Measurements from ENCODE around the gene POLRMT. TPM values are rescaled to one million over a fixed set of nuclear protein-coding genes. Genes with fewer than 3 reads are reported as not detected.

Gene POLRMT
- total RNA-seq, 1 experiment from 2014 or later, result 104 TPM

DNA sequence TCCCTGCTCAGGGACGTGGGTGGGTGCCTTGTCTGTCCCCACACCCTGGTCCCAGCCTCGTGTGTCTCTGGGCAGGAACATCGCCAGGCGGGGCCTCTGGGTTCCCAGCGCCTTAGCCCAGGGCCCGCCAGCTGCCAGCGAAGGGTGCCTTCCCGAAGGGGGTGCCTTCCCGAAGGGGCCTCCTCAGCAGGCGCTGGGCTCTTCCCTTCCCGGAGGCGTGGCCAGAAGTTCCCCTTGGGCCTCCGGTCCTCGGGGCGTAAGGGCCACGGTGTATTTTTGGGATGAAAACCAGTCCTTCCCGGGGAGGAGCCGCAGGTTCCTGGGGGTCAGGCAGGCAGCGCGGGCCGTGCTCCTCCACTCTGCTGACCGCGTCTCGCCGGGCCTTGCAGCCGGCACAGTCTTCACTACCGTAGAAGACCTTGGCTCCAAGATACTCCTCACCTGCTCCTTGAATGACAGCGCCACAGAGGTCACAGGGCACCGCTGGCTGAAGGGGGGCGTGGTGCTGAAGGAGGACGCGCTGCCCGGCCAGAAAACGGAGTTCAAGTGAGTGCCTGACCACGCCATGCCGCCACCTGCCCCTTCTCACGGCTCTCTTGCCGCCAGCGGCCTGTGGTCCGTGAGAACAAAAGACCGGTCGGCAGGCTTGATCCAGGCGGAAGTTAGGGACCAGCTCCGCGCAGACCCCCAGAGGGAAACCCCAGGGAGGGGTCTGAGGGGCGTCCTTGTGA, 54.1 kb downstream of the POLRMT start:
- no peak overlapping the region for H4K91ac ChIP-seq (ENCODE audit: insufficient read length, low read depth, low read length)
- DNase-seq, result no peak
- no peak overlapping the region for H2BK12ac ChIP-seq (ENCODE audit: insufficient read length, low read depth, low read length)
- H2BK120ac ChIP-seq (ENCODE audit: low read depth, low read length, poor library complexity, severe bottlenecking), result no peak overlapping the region
- peaks cover 3% of the 10 kb centered on the region for H3K79me1 ChIP-seq (ENCODE audit: insufficient read depth, low read depth, low read length, poor library complexity, severe bottlenecking)
- no peak overlapping the region for H3K23ac ChIP-seq (ENCODE audit: insufficient read length, low read depth, low read length)
- H3K4me1 ChIP-seq (ENCODE audit: insufficient read depth, low read length), result no peaks in the 10 kb centered on the region; the same call in 1 of the 2 replicates
- no peak overlapping the region for H3K4me2 ChIP-seq (ENCODE audit: insufficient read depth, insufficient read length, low read length)
- no peak overlapping the region for H3K9ac ChIP-seq (ENCODE audit: extremely low read depth, insufficient read length, low read length)
- H3K27ac Mint-ChIP-seq, result no peak overlapping the region; a peak in 1 of 7 replicates
- no peak overlapping the region for H2BK15ac ChIP-seq (ENCODE audit: low read depth, low read length)
- peaks cover 37% of the 10 kb centered on the region; the same call in 1 of the 2 replicates for H3K79me2 ChIP-seq (ENCODE audit: insufficient read depth, low read length)
- H3K27ac ChIP-seq (ENCODE audit: insufficient read length, low read depth, low read length), result no peak overlapping the region
- H4K5ac ChIP-seq (ENCODE audit: insufficient read length, low read depth, low read length), result no peak overlapping the region
- H2AK5ac ChIP-seq (ENCODE audit: insufficient read length, low read length), result no peak overlapping the region
- no peaks in the 10 kb centered on the region; the same call in 1 of the 2 replicates for H3K27me3 Mint-ChIP-seq (ENCODE audit: low read depth)
- H3K4ac ChIP-seq (ENCODE audit: low read depth, low read length), result no peak overlapping the region
- no peaks in the 10 kb centered on the region for H3K23me2 ChIP-seq (ENCODE audit: insufficient read length, low read depth, low read length, poor library complexity, severe bottlenecking)
- H3K9me3 ChIP-seq (ENCODE audit: control insufficient read depth, low read depth, low read length), result no peaks in the 10 kb centered on the region
- no peak overlapping the region for H4K8ac ChIP-seq (replicated peaks; ENCODE audit: insufficient read length, low read depth, low read length)
- TF ChIP-seq, protein P1, sequence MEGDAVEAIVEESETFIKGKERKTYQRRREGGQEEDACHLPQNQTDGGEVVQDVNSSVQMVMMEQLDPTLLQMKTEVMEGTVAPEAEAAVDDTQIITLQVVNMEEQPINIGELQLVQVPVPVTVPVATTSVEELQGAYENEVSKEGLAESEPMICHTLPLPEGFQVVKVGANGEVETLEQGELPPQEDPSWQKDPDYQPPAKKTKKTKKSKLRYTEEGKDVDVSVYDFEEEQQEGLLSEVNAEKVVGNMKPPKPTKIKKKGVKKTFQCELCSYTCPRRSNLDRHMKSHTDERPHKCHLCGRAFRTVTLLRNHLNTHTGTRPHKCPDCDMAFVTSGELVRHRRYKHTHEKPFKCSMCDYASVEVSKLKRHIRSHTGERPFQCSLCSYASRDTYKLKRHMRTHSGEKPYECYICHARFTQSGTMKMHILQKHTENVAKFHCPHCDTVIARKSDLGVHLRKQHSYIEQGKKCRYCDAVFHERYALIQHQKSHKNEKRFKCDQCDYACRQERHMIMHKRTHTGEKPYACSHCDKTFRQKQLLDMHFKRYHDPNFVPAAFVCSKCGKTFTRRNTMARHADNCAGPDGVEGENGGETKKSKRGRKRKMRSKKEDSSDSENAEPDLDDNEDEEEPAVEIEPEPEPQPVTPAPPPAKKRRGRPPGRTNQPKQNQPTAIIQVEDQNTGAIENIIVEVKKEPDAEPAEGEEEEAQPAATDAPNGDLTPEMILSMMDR (conservative IDR thresholded peaks at IDR 0.05), result no peak
- no peaks in the 10 kb centered on the region for H3K27me3 ChIP-seq (ENCODE audit: insufficient read depth, low read length)
- H3K18ac ChIP-seq (ENCODE audit: insufficient read length, low read depth, low read length), result no peak overlapping the region
- WGBS (ENCODE audit: extremely low coverage, insufficient read length, low lambda C conversion rate), result no CpG with 5 or more reads among the region's 46 CpGs
- H3K36me3 Mint-ChIP-seq (ENCODE audit: insufficient read depth in 1 of 3, low read depth in 3 of 3), result peaks cover 6 to 38% (median 33%) of the 10 kb centered on the region in 3 experiments; a peak in 6 of 7 replicates
- H3K56ac ChIP-seq (ENCODE audit: insufficient read length, low read depth, low read length), result no peak overlapping the region
- H3K4me1 Mint-ChIP-seq, result peaks cover 14 to 25% of the 10 kb centered on the region in 2 experiments
- H2AFZ ChIP-seq (ENCODE audit: low read length), result no peak overlapping the region
- peaks cover 2% of the 10 kb centered on the region for H4K20me1 ChIP-seq (ENCODE audit: control insufficient read depth, insufficient read depth, insufficient read length)
- H3T11ph ChIP-seq (ENCODE audit: low read length), result no peak overlapping the region
- H3K14ac ChIP-seq (ENCODE audit: insufficient read depth, low read length), result no peak overlapping the region; the same call in 1 of the 2 replicates
- no peaks in the 10 kb centered on the region for H3K9me3 Mint-ChIP-seq
- H2BK20ac ChIP-seq (ENCODE audit: low read depth, low read length, poor library complexity, severe bottlenecking), result no peak overlapping the region
- no peak overlapping the region for H2BK5ac ChIP-seq (ENCODE audit: insufficient read length, low read length)
- no peak overlapping the region for H3K4me3 Mint-ChIP-seq
